Measurements from ENCODE around the gene VASH1. TPM values are rescaled to one million over a fixed set of nuclear protein-coding genes. Genes with fewer than 3 reads are reported as not detected.
A peak's percentile ranks its signal among the peaks of the same experiment; 100 is the strongest.

The VASH1 gene
- total RNA-seq, 1 donor from 2014 or later = 2.9 TPM

- no peak overlapping the region for H3K4me3 ChIP-seq (ENCODE audit: low read depth, low read length)
- DNase-seq (ENCODE audit: low read depth) = no peak
Observed at GRCh38 chr14:76829650-76830421, 68.6 kb downstream of the VASH1 start.

GRCh38 chr14:76830556-76830955 is 69.3 kb downstream of the VASH1 start:
- no peak overlapping the region for H3K4me3 ChIP-seq (ENCODE audit: low read depth, low read length)
- no peak for DNase-seq (ENCODE audit: low read depth)
- no peak for TF ChIP-seq CTCF (conservative IDR thresholded peaks at IDR 0.05; ENCODE audit: low read depth, low read length)

More at GRCh38 chr14:76829650-76830421, 68.6 kb downstream of the VASH1 start:
- TF ChIP-seq CTCF (conservative IDR thresholded peaks at IDR 0.05; ENCODE audit: low read depth, low read length) = no peak

GRCh38 chr14:76832503-76832988 is 71.3 kb downstream of the VASH1 start:
- no peak overlapping the region for H3K4me3 ChIP-seq (ENCODE audit: low read depth, low read length)
- DNase-seq (ENCODE audit: low read depth) = peak; percentile 59
- TF ChIP-seq CTCF (conservative IDR thresholded peaks at IDR 0.05; ENCODE audit: low read depth, low read length) = no peak

Other genes with a start within 250 kb of the VASH1 start
- 7.8 and 10.1 TPM in 2 replicates for gene ANGEL1, start 51.4 kb downstream of the VASH1 start, total RNA-seq
- not detected in 2 replicates for gene LRRC74A, start 64.9 kb downstream of the VASH1 start, total RNA-seq